ENCODE data around the gene CYB5R2.

The CYB5R2 gene

GRCh38 chr11:7636350-7636749, 37.0 kb downstream of the CYB5R2 start:
- no peak for DNase-seq

- DNase-seq, result no peak
Observed at GRCh38 chr11:7635708-7636107, 37.6 kb downstream of the CYB5R2 start.

- DNase-seq, result no peak
Observed at GRCh38 chr11:7635137-7635536, 38.2 kb downstream of the CYB5R2 start.

- no peak for DNase-seq
Observed at GRCh38 chr11:7632211-7632610, 41.1 kb downstream of the CYB5R2 start.

GRCh38 chr11:7630002-7630401, 43.3 kb downstream of the CYB5R2 start:
- DNase-seq, result no peak

- no peak for DNase-seq
Observed at GRCh38 chr11:7628660-7629059, 44.6 kb downstream of the CYB5R2 start.

GRCh38 chr11:7622721-7623120, 50.6 kb downstream of the CYB5R2 start:
- DNase-seq, result no peak

GRCh38 chr11:7621554-7621953, 51.7 kb downstream of the CYB5R2 start:
- no peak for DNase-seq

GRCh38 chr11:7621090-7621489, 52.2 kb downstream of the CYB5R2 start:
- no peak for DNase-seq

- no peak for DNase-seq
Observed at GRCh38 chr11:7619322-7619721, 54.0 kb downstream of the CYB5R2 start.

- DNase-seq, result no peak
Observed at GRCh38 chr11:7617032-7617431, 56.3 kb downstream of the CYB5R2 start.

Data from GDM1 (cell line).